NCI-H82 treated with DMSO at 0.1 percent for 48 hours (cell line): ENCODE results near the gene SEMA3G.

ENCODE experiments used
- DNase-seq: peaks from one replicate; lab custom pipeline; 2025; ENCODE audit not compliant: unreplicated experiment; lab: John Stamatoyannopoulos, UW

Gene SEMA3G

GRCh38 chr3:52423173-52423572, 21.7 kb downstream of the SEMA3G start:
- DNase-seq: no peak

- DNase-seq: no peak
Measured at GRCh38 chr3:52422669-52423068, 22.2 kb downstream of the SEMA3G start.

GRCh38 chr3:52420388-52420787, 24.5 kb downstream of the SEMA3G start:
- no peak for DNase-seq

- no peak for DNase-seq
Measured at GRCh38 chr3:52415800-52416199, 29.1 kb downstream of the SEMA3G start.

GRCh38 chr3:52408466-52408865, 36.4 kb downstream of the SEMA3G start:
- no peak for DNase-seq

GRCh38 chr3:52407779-52408178, 37.1 kb downstream of the SEMA3G start:
- DNase-seq: no peak

GRCh38 chr3:52406791-52407510, 38.0 kb downstream of the SEMA3G start:
- DNase-seq: no peak

GRCh38 chr3:52406231-52406661, 38.7 kb downstream of the SEMA3G start:
- DNase-seq: no peak

- no peak for DNase-seq
Measured at GRCh38 chr3:52405601-52406110, 39.2 kb downstream of the SEMA3G start.

GRCh38 chr3:52405066-52405465, 39.8 kb downstream of the SEMA3G start:
- DNase-seq: no peak

GRCh38 chr3:52404391-52404790, 40.5 kb downstream of the SEMA3G start:
- DNase-seq: no peak

- no peak for DNase-seq
Measured at GRCh38 chr3:52403955-52404354, 40.9 kb downstream of the SEMA3G start.

GRCh38 chr3:52403271-52403841, 41.5 kb downstream of the SEMA3G start:
- DNase-seq: no peak

- no peak for DNase-seq
Measured at GRCh38 chr3:52402706-52403270, 42.1 kb downstream of the SEMA3G start.

- DNase-seq: no peak
Measured at GRCh38 chr3:52402101-52402521, 42.8 kb downstream of the SEMA3G start.

GRCh38 chr3:52401551-52401950, 43.4 kb downstream of the SEMA3G start:
- DNase-seq: no peak

GRCh38 chr3:52401021-52401420, 43.9 kb downstream of the SEMA3G start:
- DNase-seq: no peak

- no peak for DNase-seq
Measured at GRCh38 chr3:52400275-52400793, 44.6 kb downstream of the SEMA3G start.

- no peak for DNase-seq
Measured at GRCh38 chr3:52399593-52399992, 45.3 kb downstream of the SEMA3G start.

- no peak for DNase-seq
Measured at GRCh38 chr3:52399131-52399530, 45.8 kb downstream of the SEMA3G start.

- no peak for DNase-seq
Measured at GRCh38 chr3:52398670-52399081, 46.2 kb downstream of the SEMA3G start.
